ENCODE results near the gene C1QL3.

- TF ChIP-seq CTCF (conservative IDR thresholded peaks at IDR 0.05; ENCODE audit: low read depth, low read length) (no peak), EZH2 (IDR thresholded peaks at IDR 0.05; ENCODE audit: borderline replicate concordance, low read depth, low read length, poor library complexity, severe bottlenecking) (no peak)
Measured at GRCh38 chr10:16483241-16483917, 38.3 kb downstream of the C1QL3 start.

Measured in A673 (cell line).